Ovary (tissue), 3 donors: ENCODE data around the gene BRPF1.

Experiments used
- CTCF ChIP-seq, 3 donors: fragments of 450-650 bp in 2 of 3; fragments of 200-600 bp in 1 of 3; IDR thresholded peaks; one replicate each; pipeline versions ENCODE4 v1.5.1 to v1.8.0; 2016 to 2022; ENCODE audit warnings: antibody characterized with exemption in 3 of 3, mild to moderate bottlenecking in 1 of 3
- EP300 ChIP-seq: sonication (generic); formaldehyde crosslinking; IDR thresholded peaks from one replicate; pipeline ENCODE4 v1.6.1; 2017; ENCODE audit warnings: antibody characterized with exemption
- POLR2A ChIP-seq: fragments of 450-650 bp; IDR thresholded peaks from one replicate; pipeline ENCODE4 v1.6.1; 2017; ENCODE audit warnings: antibody characterized with exemption, mild to moderate bottlenecking, moderate library complexity
- donor health status: DM: no; HTN: no; CAD: no.

GRCh38 chr3:9745521-9745920 lies 14.0 kb downstream of the BRPF1 start:
- TF ChIP-seq CTCF (IDR thresholded peaks at IDR 0.05), result no peak
- no peak for TF ChIP-seq POLR2A
- no peak for TF ChIP-seq EP300
